Astrocyte of the spinal cord (primary cell): Measurements from ENCODE around the gene DMRTA2.

Experiments
- DNase-seq: peaks from one replicate; pipeline ENCODE4 v3.0.0; 2011; ENCODE audit warnings: low read depth, low spot score
- H3K4me3 ChIP-seq: 2 replicates; pipeline ENCODE4 v1.5.1; 2011; ENCODE audit warnings: low read depth, mild to moderate bottlenecking, low read length, moderate library complexity
- CTCF ChIP-seq: IDR thresholded peaks from 2 replicates; pipeline ENCODE4 v1.5.1; 2012; ENCODE audit warnings: low read depth, mild to moderate bottlenecking, low read length, inconsistent platforms
- in situ Hi-C: cut with HindIII; loops from 2 replicates; pipeline ENCODE4 v1.10.0; 2017; ENCODE audit warnings: low sequenced_read_pairs

Gene DMRTA2

DNA sequence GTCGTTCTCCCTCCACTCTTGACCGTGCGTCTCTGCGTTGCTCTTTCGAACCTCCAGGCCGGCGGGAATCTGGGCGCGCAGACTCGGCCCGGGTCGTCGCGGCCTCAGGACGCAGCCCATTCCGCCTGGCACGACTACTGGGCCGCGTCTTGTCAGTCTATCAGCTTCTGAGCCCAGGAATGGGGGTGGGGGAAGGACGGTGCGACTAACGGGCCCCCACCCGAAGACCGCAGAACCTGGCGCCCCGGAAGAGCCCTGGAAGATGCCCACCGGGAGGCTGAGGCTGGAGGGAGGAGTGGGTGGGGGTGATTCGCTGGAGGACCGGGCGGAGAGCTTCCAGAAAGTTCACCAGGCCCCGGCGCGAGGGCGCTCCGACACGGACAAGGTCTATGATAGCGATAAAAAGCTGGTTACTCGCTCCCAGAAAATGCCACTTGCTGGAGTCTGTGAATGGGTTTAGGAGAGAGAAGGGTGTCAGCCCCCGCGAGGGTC lies 1.7 kb upstream of the DMRTA2 start:
- no peak overlapping the region for H3K4me3 ChIP-seq
- no peak for DNase-seq
- in situ Hi-C loops, result no loop called here
- TF ChIP-seq CTCF, result no peak

GRCh38 chr1:50424045-50424883 lies 1.0 kb upstream of the DMRTA2 start:
- in situ Hi-C loops, result no loop called here
- no peak for DNase-seq
- H3K4me3 ChIP-seq, result no peak overlapping the region
- TF ChIP-seq CTCF, result no peak

- no peak overlapping the region for H3K4me3 ChIP-seq
- TF ChIP-seq CTCF, result no peak
- DNase-seq, result no peak
- in situ Hi-C loops, result no loop called here
Measured at GRCh38 chr1:50423670-50424000, 392 bp upstream of the DMRTA2 start.

DNA sequence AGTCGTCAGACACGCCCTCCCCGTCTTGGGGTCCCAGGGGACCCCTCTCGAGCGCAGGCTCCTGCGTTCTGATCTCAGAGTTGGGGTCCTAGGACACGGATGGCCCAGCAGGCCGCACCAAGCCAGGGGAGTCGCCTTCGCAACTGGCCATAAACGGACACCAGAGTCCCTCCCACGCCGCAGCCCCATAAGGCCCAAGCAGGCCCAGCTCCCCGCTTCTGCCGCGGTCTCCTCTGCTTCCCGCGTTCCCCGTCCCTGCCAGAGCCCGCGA lies 633 bp downstream of the DMRTA2 start:
- no peak for TF ChIP-seq CTCF
- H3K4me3 ChIP-seq, result no peak overlapping the region
- in situ Hi-C loops, result no loop called here
- no peak for DNase-seq

DNA sequence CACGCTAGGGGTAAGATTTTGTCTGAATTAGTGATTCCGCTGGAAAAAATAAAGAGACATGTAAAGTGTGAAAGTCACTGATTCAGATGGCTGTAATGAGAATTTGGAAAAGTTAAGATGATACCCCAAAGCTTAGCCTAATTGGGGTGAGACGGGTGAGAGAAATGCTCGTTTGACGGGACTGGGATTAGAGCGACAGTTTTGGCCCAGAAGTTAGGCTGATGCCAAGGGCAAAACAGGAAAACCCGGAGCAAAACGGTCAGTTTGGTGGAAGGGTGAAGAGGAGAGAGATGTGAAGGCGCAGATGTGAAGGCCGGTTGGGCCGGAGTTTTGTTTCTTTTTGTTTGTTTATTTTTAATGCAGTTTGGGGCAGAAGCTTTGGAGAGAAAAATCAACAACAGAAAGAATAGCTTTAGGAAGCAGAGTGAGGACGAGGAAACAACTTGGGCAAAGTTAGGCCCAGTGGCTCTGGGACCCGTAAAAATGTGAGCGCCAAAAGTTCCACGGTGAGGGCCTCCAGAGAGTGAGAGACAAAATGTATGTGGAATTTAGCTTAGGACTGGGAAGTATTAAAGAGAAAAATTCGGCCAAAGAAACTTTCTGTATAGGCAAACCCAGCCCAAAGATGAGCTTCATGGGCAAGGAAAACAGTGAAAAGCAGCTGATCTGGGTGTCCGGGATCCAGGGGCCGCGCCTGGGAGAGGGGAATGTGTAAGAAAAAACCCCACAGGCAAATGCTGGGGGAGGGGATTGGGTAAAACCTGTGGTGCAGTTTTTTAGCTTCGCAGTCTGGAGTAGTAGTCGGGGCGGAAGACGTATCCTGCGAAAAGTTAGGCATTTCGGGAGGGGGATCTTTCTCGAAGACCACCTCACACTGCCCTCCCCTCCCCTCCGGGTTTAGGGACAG lies 1.2 kb downstream of the DMRTA2 start:
- no peak for TF ChIP-seq CTCF
- in situ Hi-C loops, result no loop called here
- no peak for DNase-seq
- H3K4me3 ChIP-seq, result no peak overlapping the region

DNA sequence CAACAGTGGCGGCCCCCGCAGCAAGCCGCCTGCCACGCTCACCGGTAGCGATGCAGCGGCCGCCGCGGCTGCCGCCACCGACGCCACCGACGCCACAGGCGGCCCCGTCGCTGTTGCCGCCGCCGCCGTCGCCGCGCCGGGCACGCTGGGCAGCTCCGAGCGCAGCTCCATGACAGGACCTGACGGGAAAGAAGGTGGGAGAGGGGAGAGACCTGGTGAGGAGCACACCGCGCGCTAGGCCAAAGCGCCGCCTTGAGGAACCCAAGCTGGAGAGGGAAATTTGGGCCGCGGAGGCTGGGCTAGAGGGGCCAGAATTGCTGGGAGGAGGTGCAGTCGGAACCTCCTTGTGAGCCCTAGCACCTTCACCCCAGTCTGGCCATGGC lies 1.9 kb downstream of the DMRTA2 start:
- in situ Hi-C loops, result no loop called here
- DNase-seq, result no peak
- TF ChIP-seq CTCF, result no peak
- H3K4me3 ChIP-seq, result no peak overlapping the region
